HepG2 (cell line): ENCODE measurements around the gene PNLIPRP3. TPM values are rescaled to one million over a fixed set of nuclear protein-coding genes. Genes with fewer than 3 reads are reported as not detected.

Source experiments
- ATAC-seq: fragments of 200-7000 bp; cut with Tn5 transposase; 3 replicates; pipeline ENCODE4 v1.9.1; 2020; ENCODE audit warnings: mild to moderate bottlenecking, moderate library complexity
- BruUV-seq: library from RNA; stranded (reverse); fragments of 400-500 nt; replicated peaks from 2 replicates; lab custom pipeline; 2021; lab: Mats Ljungman, UMichigan
- CTCF ChIA-PET: fragments of 300-600 bp; formaldehyde crosslinking; extraction: SDS; loops from one replicate; lab custom pipeline; 2021; ENCODE audit warnings: low total read pairs, inconsistent platforms, low intra/inter-chr PET ratio; lab: Yijun Ruan, JAX
- POLR2A ChIA-PET: fragments of 350-600 bp; sonication (Branson Sonifier 250); formaldehyde crosslinking; loops from one replicate; lab custom pipeline; 2020; ENCODE audit warnings: antibody characterized with exemption, inconsistent platforms; lab: Yijun Ruan, JAX
- DNase-seq: peaks from one replicate; pipeline ENCODE4 v3.0.0-alpha.2; 2015; ENCODE audit warnings: low spot score
- FAIRE-seq: peaks from 3 replicates; lab custom pipeline; 2011; peaks lifted over from hg19 to GRCh38; lab: Jason Lieb, UNC
- H2AFZ ChIP-seq: one replicate; pipeline ENCODE4 v1.6.1; 2011; ENCODE audit warnings: low read length, inconsistent platforms
- H3K27ac ChIP-seq: fragments of 300-600 bp; 3 replicates; pipeline ENCODE4 v1.8.0; 2011; ENCODE audit warnings: mixed run types, mild to moderate bottlenecking, mixed read lengths, low read length, inconsistent platforms; ENCODE audit not compliant: insufficient read depth; ENCODE audit errors: extremely low read length
- H3K27me3 ChIP-seq, 2 experiments: fragments of 200-600 bp in 1 of 2; 2 replicates in 1 of 2; 3 replicates in 1 of 2; pipeline versions ENCODE4 v1.6.0 to v1.8.0; 2011; ENCODE audit warnings: low read length in 2 of 2, mild to moderate bottlenecking in 2 of 2, moderate library complexity in 2 of 2, inconsistent platforms in 1 of 2; ENCODE audit not compliant: insufficient read depth in 2 of 2, control insufficient read depth in 1 of 2
- H3K36me3 ChIP-seq, 2 experiments: fragments of 200-600 bp in 1 of 2; replicated peaks in 1 of 2; 2 replicates in 1 of 2; 3 replicates in 1 of 2; pipeline versions ENCODE4 v1.5.1 to v1.8.0; 2011; ENCODE audit warnings: low read length in 2 of 2, inconsistent platforms in 1 of 2; ENCODE audit not compliant: insufficient read depth in 2 of 2, control insufficient read depth in 1 of 2
- H3K4me1 ChIP-seq: 2 replicates; pipeline ENCODE4 v1.5.1; 2012; ENCODE audit warnings: low read length, inconsistent platforms; ENCODE audit not compliant: insufficient read depth
- H3K4me2 ChIP-seq: 2 replicates; pipeline ENCODE4 v1.6.0; 2011; ENCODE audit warnings: low read depth, low read length, inconsistent platforms
- H3K4me3 ChIP-seq, 3 experiments: fragments of 200-600 bp in 1 of 3; sonication (generic), shearing (Covaris generic) in 1 of 3; replicated peaks in 1 of 3; 2 replicates each; pipeline ENCODE4 v1.5.1; 2011 to 2016; ENCODE audit warnings: low read length in 3 of 3, inconsistent platforms in 2 of 3, low read depth in 2 of 3, mild to moderate bottlenecking in 2 of 3, control low read depth in 1 of 3, mixed read lengths in 1 of 3; ENCODE audit not compliant: insufficient read depth in 1 of 3
- H3K79me2 ChIP-seq: one replicate; pipeline ENCODE4 v1.6.1; 2011; ENCODE audit warnings: low read length, inconsistent platforms; ENCODE audit not compliant: insufficient read depth
- H3K9ac ChIP-seq: 2 replicates; pipeline ENCODE4 v1.6.0; 2011; ENCODE audit warnings: mild to moderate bottlenecking, low read depth, low read length, inconsistent platforms; ENCODE audit not compliant: insufficient read depth
- H3K9me3 ChIP-seq: 2 replicates; pipeline ENCODE4 v1.5.1; 2012; ENCODE audit warnings: mild to moderate bottlenecking, low read length
- H4K20me1 ChIP-seq: 2 replicates; pipeline ENCODE4 v1.6.0; 2011; ENCODE audit warnings: inconsistent platforms, mild to moderate bottlenecking, low read length, moderate library complexity; ENCODE audit not compliant: insufficient read depth
- ATF7 ChIP-seq, 2 experiments: fragments of 450-650 bp in 1 of 2; sonication (generic) in 1 of 2; formaldehyde crosslinking in 1 of 2; IDR thresholded peaks; 2 replicates each; pipeline versions ENCODE4 v1.4.0 to v1.6.1; 2016 to 2020; ENCODE audit warnings: antibody characterized with exemption in 1 of 2, mild to moderate bottlenecking in 1 of 2, missing genetic modification reagents in 1 of 2
- SOX6 ChIP-seq, 2 experiments: fragments of 450-650 bp in 1 of 2; sonication (generic) in 1 of 2; formaldehyde crosslinking in 1 of 2; IDR thresholded peaks; 2 replicates each; pipeline versions ENCODE4 v1.4.0 to v1.6.1; 2017 to 2020; ENCODE audit warnings: antibody characterized with exemption in 1 of 2, mild to moderate bottlenecking in 1 of 2, missing genetic modification reagents in 1 of 2
- ZFP82 ChIP-seq: sonication (generic); formaldehyde crosslinking; IDR thresholded peaks from 2 replicates; pipeline ENCODE4 v1.5.1; 2020; ENCODE audit warnings: mild to moderate bottlenecking, missing genetic modification reagents, borderline replicate concordance
- ZNF224 ChIP-seq: sonication (generic); formaldehyde crosslinking; IDR thresholded peaks from 2 replicates; pipeline ENCODE4 v1.5.0; 2020; ENCODE audit warnings: mild to moderate bottlenecking, missing genetic modification reagents
- ZNF367 ChIP-seq: sonication (generic); formaldehyde crosslinking; IDR thresholded peaks from 2 replicates; pipeline ENCODE4 v1.4.0; 2020; ENCODE audit warnings: missing genetic modification reagents, borderline replicate concordance
- ZNF816 ChIP-seq: sonication (generic); formaldehyde crosslinking; IDR thresholded peaks from 2 replicates; pipeline ENCODE4 v1.8.0; 2022; ENCODE audit warnings: missing genetic modification reagents, mild to moderate bottlenecking, borderline replicate concordance
- WGBS: methylation state at CpG from one replicate; pipeline ENCODE4 v1.1.6; 2017; ENCODE audit warnings: low lambda C conversion rate; 5-methylcytosine and 5-hydroxymethylcytosine counted together
- in situ Hi-C: cut with HindIII; loops from 2 replicates; pipeline ENCODE4 v1.10.0; 2017; ENCODE audit warnings: low pct_unique_long_range_greater_than_20kb; ENCODE audit not compliant: extremely low pct_ligation_motif_present
- intact Hi-C: fragments of 100-400 bp; cut with micrococcal nuclease; formaldehyde crosslinking; loops from one replicate; pipeline ENCODE4 v1.10.0; 2022; ENCODE audit not compliant: unreplicated experiment
- polyA plus RNA-seq, 8 experiments: library from polyadenylated mRNA; depleted of rRNA in 3 of 8; stranded (reverse) in 7 of 8; unstranded in 1 of 8; fragments of >200 nt; fragmentation: Illumina TruSeq in 4 of 8; extraction: Trizol in 4 of 8; gene quantifications; 2 replicates each; pipeline versions ENCODE4 v1.2.1 to v1.2.3, GENCODE V29; 2011 to 2016; ENCODE audit warnings: low read depth in 4 of 8, missing spikeins in 1 of 8, mixed read lengths in 1 of 8; ENCODE audit not compliant: insufficient read depth in 1 of 8
- total RNA-seq, 5 experiments: library from RNA; depleted of rRNA; stranded (reverse); fragments of >200 nt; fragmentation: Illumina TruSeq; extraction: Trizol; gene quantifications; 2 replicates each; pipeline ENCODE4 v1.2.3, GENCODE V29; 2016; ENCODE audit warnings: low read depth in 1 of 5
- TF ChIP-seq, protein P1 (sequence below): sonication (generic); formaldehyde crosslinking; IDR thresholded peaks from 2 replicates; pipeline ENCODE4 v1.5.1; 2020; ENCODE audit warnings: mild to moderate bottlenecking, missing genetic modification reagents

Gene PNLIPRP3
- total and polyA plus RNA-seq, 2 of the 13 experiments (the other 11 are each of a cell fraction or from before 2014, with no cell fraction given): not detected

GRCh38 chr10:116469437-116469836 is 41.8 kb downstream of the PNLIPRP3 start (continued):
- TF ChIP-seq, protein P1, sequence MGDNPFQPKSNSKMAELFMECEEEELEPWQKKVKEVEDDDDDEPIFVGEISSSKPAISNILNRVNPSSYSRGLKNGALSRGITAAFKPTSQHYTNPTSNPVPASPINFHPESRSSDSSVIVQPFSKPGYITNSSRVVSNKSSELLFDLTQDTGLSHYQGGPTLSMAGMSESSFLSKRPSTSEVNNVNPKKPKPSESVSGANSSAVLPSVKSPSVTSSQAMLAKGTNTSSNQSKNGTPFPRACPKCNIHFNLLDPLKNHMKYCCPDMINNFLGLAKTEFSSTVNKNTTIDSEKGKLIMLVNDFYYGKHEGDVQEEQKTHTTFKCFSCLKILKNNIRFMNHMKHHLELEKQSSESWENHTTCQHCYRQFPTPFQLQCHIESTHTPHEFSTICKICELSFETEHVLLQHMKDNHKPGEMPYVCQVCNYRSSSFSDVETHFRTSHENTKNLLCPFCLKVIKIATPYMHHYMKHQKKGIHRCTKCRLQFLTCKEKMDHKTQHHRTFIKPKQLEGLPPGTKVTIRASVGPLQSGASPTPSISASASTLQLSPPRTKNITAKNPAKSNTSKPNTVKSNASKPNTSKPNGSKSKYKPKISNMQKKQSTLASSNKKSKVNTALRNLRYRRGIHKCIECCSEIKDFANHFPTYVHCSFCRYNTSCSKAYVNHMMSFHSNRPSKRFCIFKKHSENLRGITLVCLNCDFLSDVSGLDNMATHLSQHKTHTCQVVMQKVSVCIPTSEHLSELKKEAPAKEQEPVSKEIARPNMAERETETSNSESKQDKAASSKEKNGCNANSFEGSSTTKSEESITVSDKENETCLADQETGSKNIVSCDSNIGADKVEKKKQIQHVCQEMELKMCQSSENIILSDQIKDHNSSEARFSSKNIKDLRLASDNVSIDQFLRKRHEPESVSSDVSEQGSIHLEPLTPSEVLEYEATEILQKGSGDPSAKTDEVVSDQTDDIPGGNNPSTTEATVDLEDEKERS (CRISPR knock-in tag): no peak
- TF ChIP-seq ZNF816 (CRISPR knock-in tag): no peak
- TF ChIP-seq ZNF367 (CRISPR knock-in tag): no peak
- TF ChIP-seq ZNF224 (CRISPR knock-in tag): no peak
- TF ChIP-seq ZFP82 (CRISPR knock-in tag): no peak
- TF ChIP-seq, all 625 proteins: peak for 0

GRCh38 chr10:116470071-116470470 is 42.4 kb downstream of the PNLIPRP3 start:
- H3K36me3 ChIP-seq: no peaks in the 10 kb centered on the region
- ChIA-PET CTCF (no interaction called here), POLR2A (no interaction called here)
- H3K4me1 ChIP-seq: no peaks in the 10 kb centered on the region
- H2AFZ ChIP-seq: no peak overlapping the region
- no peak overlapping the region for H3K27ac ChIP-seq
- 7% methylated on average over 4 of the region's 4 CpGs for WGBS
- H3K9ac ChIP-seq: no peak overlapping the region
- no peaks in the 10 kb centered on the region for H3K27me3 ChIP-seq
- ATAC-seq (no peak), DNase-seq (no peak), FAIRE-seq (no peak)
- no peaks in the 10 kb centered on the region for H3K9me3 ChIP-seq
- no peak overlapping the region for H3K4me3 ChIP-seq
- no peaks in the 10 kb centered on the region for H3K79me2 ChIP-seq
- no TSS peak for BruUV-seq
- H3K4me2 ChIP-seq: no peak overlapping the region
- TF ChIP-seq SOX6 (IDR thresholded peaks at IDR 0.05): no peak
- TF ChIP-seq SOX6 (CRISPR knock-in tag; IDR thresholded peaks at IDR 0.05): no peak
- TF ChIP-seq ATF7 (IDR thresholded peaks at IDR 0.05): peak; percentile 83
- TF ChIP-seq ATF7 (CRISPR knock-in tag; IDR thresholded peaks at IDR 0.05): no peak
- no peaks in the 10 kb centered on the region for H4K20me1 ChIP-seq
- in situ Hi-C loops (no loop called here), intact Hi-C loops (loop anchor here (2.0 to 5.0 kb wide), 2 partner anchors 51 to 317 kb away; no protein-coding TSS in a partner anchor)
